Measurements from ENCODE around the gene AGFG1. TPM values are rescaled to one million over a fixed set of nuclear protein-coding genes. Genes with fewer than 3 reads are reported as not detected.
A peak's percentile ranks its signal among the peaks of the same experiment; 100 is the strongest.
"Not testable (repeated sequence)": the region's sequence is repeated elsewhere in the genome, so short reads cannot be mapped to it uniquely, and the experiment has no call there.

The AGFG1 gene
- total and polyA plus RNA-seq, 4 donors = 22.4 to 142 (median 74.5) TPM

DNA sequence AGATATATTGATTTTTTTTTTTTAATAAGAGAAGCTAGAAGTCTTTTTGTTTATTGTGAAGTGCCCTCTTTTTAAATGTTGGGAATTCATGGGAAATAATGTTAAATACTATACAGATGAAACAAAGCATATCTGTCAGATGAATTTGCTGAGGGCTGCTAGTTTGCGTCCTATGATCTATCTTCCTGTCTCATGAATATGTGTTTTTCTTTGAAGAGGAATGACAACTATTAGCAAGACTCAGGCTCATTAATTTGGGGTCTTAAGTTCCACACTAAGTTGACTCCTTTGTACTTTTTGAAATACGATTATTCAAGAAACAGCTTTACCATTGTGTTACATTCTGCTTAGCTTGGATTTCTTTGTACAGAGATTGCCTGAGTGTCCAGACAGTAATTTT, 57.9 kb downstream of the AGFG1 start:
- ATAC-seq (ENCODE audit: insufficient read depth, low FRiP score) = no peak
- Histone ChIP-seq H3K4me1 (ENCODE audit: control insufficient read depth in 5 of 5, insufficient read depth in 5 of 5, low read length in 5 of 5) (peaks cover 0 to 7% (median 0%) of the 10 kb centered on the region in 5 donors), H3K9ac (ENCODE audit: insufficient read depth in 1 of 2, low read length in 2 of 2) (no peak overlapping the region), H3K27me3 (ENCODE audit: control insufficient read depth in 3 of 3, insufficient read depth in 3 of 3, low read length in 2 of 3) (no peaks in the 10 kb centered on the region), H3K4me3 (no peak overlapping the region), H3K27ac (ENCODE audit: low read depth in 1 of 2, low read length in 1 of 2) (no peak overlapping the region), H3K9me3 (ENCODE audit: control insufficient read depth in 4 of 4, insufficient read depth in 3 of 4, low read length in 3 of 4) (no peaks in the 10 kb centered on the region), H3K36me3 (ENCODE audit: control insufficient read depth in 4 of 4, insufficient read depth in 4 of 4, low read length in 4 of 4) (peaks cover 5 to 23% (median 9%) of the 10 kb centered on the region in 4 donors)
- DNase-seq = no peak
- TF ChIP-seq, protein P1, sequence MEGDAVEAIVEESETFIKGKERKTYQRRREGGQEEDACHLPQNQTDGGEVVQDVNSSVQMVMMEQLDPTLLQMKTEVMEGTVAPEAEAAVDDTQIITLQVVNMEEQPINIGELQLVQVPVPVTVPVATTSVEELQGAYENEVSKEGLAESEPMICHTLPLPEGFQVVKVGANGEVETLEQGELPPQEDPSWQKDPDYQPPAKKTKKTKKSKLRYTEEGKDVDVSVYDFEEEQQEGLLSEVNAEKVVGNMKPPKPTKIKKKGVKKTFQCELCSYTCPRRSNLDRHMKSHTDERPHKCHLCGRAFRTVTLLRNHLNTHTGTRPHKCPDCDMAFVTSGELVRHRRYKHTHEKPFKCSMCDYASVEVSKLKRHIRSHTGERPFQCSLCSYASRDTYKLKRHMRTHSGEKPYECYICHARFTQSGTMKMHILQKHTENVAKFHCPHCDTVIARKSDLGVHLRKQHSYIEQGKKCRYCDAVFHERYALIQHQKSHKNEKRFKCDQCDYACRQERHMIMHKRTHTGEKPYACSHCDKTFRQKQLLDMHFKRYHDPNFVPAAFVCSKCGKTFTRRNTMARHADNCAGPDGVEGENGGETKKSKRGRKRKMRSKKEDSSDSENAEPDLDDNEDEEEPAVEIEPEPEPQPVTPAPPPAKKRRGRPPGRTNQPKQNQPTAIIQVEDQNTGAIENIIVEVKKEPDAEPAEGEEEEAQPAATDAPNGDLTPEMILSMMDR (IDR thresholded peaks at IDR 0.05; ENCODE audit: control extremely low read depth, extremely low read depth) = no peak
- WGBS, 2 donors = 98 to 99% methylated on average over 2 of the region's 2 CpGs

DNA sequence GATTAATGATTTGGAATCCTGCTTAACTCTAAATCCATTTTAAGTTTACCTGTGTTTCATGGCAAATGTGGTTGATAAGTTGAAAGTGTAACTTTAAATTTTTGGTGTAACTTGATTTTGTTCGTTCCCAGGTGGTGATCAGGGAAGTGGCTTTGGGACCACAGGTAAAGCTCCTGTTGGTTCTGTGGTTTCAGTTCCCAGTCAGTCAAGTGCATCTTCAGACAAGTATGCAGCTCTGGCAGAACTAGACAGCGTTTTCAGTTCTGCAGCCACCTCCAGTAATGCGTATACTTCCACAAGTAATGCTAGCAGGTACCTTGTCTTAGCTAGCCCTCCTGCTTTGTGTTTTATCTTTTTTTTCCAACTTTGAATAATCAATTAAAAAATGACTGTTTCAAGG, 62.8 kb downstream of the AGFG1 start:
- no peak for ATAC-seq (ENCODE audit: insufficient read depth, low FRiP score)
- Histone ChIP-seq H3K9me3 (ENCODE audit: control insufficient read depth in 4 of 4, insufficient read depth in 3 of 4, low read length in 3 of 4) (no peaks in the 10 kb centered on the region), H3K4me3 (no peak overlapping the region), H3K9ac (ENCODE audit: insufficient read depth in 1 of 2, low read length in 2 of 2) (no peak overlapping the region), H3K27ac (ENCODE audit: low read depth in 1 of 2, low read length in 1 of 2) (no peak overlapping the region), H3K27me3 (ENCODE audit: control insufficient read depth in 3 of 3, insufficient read depth in 3 of 3, low read length in 2 of 3) (no peaks in the 10 kb centered on the region), H3K4me1 (ENCODE audit: control insufficient read depth in 5 of 5, insufficient read depth in 5 of 5, low read length in 5 of 5) (no peaks in the 10 kb centered on the region), H3K36me3 (ENCODE audit: control insufficient read depth in 4 of 4, insufficient read depth in 4 of 4, low read length in 4 of 4) (peaks cover 8 to 42% (median 23%) of the 10 kb centered on the region in 4 donors)
- TF ChIP-seq, protein P1 (IDR thresholded peaks at IDR 0.05; ENCODE audit: control extremely low read depth, extremely low read depth) = no peak
- 86 to 92% methylated on average over 3 of the region's 3 CpGs for WGBS, 2 donors
- DNase-seq = no peak

DNA sequence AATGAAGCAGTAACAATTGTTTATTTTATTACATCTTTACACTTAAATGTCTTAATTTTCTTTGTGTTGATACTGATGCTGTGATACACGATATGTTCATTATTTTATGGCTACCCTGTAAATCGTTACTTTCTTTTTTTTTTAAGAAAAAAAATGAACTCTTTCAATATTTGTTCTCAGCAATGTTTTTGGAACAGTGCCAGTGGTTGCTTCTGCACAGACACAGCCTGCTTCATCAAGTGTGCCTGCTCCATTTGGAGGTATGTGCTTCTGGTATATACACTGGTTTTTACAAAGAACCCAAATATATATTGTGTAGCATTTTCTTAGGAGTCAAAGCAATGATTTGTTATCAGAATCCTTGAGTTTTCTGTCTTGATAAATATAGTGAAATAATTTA, 64.5 kb downstream of the AGFG1 start:
- peak in 2 of 3 donors; percentile 27 to 60 for DNase-seq
- no peaks in the 10 kb centered on the region for H3K27me3 ChIP-seq (ENCODE audit: control insufficient read depth in 3 of 3, insufficient read depth in 3 of 3, low read length in 2 of 3)
- H3K36me3 ChIP-seq (ENCODE audit: control insufficient read depth in 4 of 4, insufficient read depth in 4 of 4, low read length in 4 of 4) = peaks cover 11 to 40% (median 25%) of the 10 kb centered on the region in 4 donors
- H3K4me1 ChIP-seq (ENCODE audit: control insufficient read depth in 5 of 5, insufficient read depth in 5 of 5, low read length in 5 of 5) = no peaks in the 10 kb centered on the region
- ATAC-seq (ENCODE audit: insufficient read depth, low FRiP score) = no peak
- peaks cover 0 to 2% (median 0%) of the 10 kb centered on the region in 4 donors for H3K9me3 ChIP-seq (ENCODE audit: control insufficient read depth in 4 of 4, insufficient read depth in 3 of 4, low read length in 3 of 4)
- WGBS, 2 donors = 60 to 88% methylated on average over 2 of the region's 2 CpGs
- no peak overlapping the region for H3K4me3 ChIP-seq
- TF ChIP-seq, protein P1 (IDR thresholded peaks at IDR 0.05; ENCODE audit: control extremely low read depth, extremely low read depth) = no peak
- H3K9ac ChIP-seq (ENCODE audit: insufficient read depth in 1 of 2, low read length in 2 of 2) = no peak overlapping the region
- no peak overlapping the region for H3K27ac ChIP-seq (ENCODE audit: low read depth in 1 of 2, low read length in 1 of 2)

DNA sequence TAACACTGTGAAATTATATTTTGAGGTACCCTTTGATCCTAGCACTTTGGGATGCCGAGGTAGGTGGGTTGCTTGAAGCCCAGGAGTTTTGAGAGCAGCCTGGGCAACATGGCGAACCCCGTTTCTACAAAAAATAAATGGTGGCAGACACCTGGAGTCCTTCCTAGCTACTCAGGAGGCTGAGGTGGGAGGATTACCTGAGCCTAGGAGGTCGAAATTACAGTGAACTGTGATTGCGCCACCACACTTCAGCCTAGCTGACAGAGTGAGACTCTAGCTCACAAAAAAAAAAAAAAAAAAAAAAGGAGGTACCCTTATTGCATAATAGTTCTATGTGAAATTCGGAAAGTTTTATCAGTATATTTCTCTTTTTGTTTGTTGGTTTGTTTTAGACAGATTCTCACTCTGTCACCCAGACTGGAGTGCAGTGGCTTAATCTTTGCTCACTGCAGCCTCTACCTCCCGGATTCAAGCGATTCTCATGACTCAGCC, 67.6 kb downstream of the AGFG1 start:
- TF ChIP-seq, protein P1 (IDR thresholded peaks at IDR 0.05; ENCODE audit: control extremely low read depth, extremely low read depth) = no peak
- Histone ChIP-seq H3K9ac (ENCODE audit: insufficient read depth in 1 of 2, low read length in 2 of 2) (no peak overlapping the region), H3K4me3 (no peak overlapping the region), H3K27ac (ENCODE audit: low read depth in 1 of 2, low read length in 1 of 2) (no peak overlapping the region), H3K4me1 (ENCODE audit: control insufficient read depth in 5 of 5, insufficient read depth in 5 of 5, low read length in 5 of 5) (no peaks in the 10 kb centered on the region), H3K9me3 (ENCODE audit: control insufficient read depth in 4 of 4, insufficient read depth in 3 of 4, low read length in 3 of 4) (peaks cover 0 to 2% (median 0%) of the 10 kb centered on the region in 4 donors), H3K27me3 (ENCODE audit: control insufficient read depth in 3 of 3, insufficient read depth in 3 of 3, low read length in 2 of 3) (no peaks in the 10 kb centered on the region), H3K36me3 (ENCODE audit: control insufficient read depth in 4 of 4, insufficient read depth in 4 of 4, low read length in 4 of 4) (peaks cover 9 to 27% (median 17%) of the 10 kb centered on the region in 4 donors)
- no peak for DNase-seq
- ATAC-seq (ENCODE audit: insufficient read depth, low FRiP score) = no peak
- WGBS, 2 donors = 95 to 98% methylated on average over 8 of the region's 8 CpGs

DNA sequence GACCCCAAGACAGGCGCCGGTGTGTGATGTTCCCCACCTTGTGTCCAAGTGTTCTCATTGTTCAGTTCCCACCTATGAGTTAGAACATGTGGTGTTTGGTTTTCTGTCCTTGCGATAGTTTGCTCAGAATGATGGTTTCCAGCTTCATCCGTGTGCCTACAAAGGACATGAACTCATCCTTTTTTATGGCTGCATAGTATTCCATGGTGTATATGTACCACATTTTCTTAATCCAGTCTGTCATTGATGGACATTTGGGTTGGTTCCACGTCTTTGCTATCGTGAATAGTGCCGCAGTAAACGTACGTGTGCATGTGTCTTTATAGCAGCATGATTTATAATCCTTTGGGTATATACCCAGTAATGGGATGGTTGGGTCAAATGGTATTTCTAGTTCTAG, 68.4 kb downstream of the AGFG1 start:
- H3K36me3 ChIP-seq (ENCODE audit: control insufficient read depth in 4 of 4, insufficient read depth in 4 of 4, low read length in 4 of 4) = peaks cover 8 to 29% (median 17%) of the 10 kb centered on the region in 4 donors

More for the DNA sequence above, 68.4 kb downstream of the AGFG1 start:
- not testable (repeated sequence) for ATAC-seq (ENCODE audit: insufficient read depth, low FRiP score); H3K9ac ChIP-seq (ENCODE audit: insufficient read depth in 1 of 2, low read length in 2 of 2); H3K4me3 ChIP-seq; H3K9me3 ChIP-seq (ENCODE audit: control insufficient read depth in 4 of 4, insufficient read depth in 3 of 4, low read length in 3 of 4); H3K27me3 ChIP-seq (ENCODE audit: control insufficient read depth in 3 of 3, insufficient read depth in 3 of 3, low read length in 2 of 3); H3K4me1 ChIP-seq (ENCODE audit: control insufficient read depth in 5 of 5, insufficient read depth in 5 of 5, low read length in 5 of 5); DNase-seq; H3K27ac ChIP-seq (ENCODE audit: low read depth in 1 of 2, low read length in 1 of 2)
- WGBS, 2 donors = 95 to 98% methylated on average over 9 of the region's 9 CpGs

Measured in lung (tissue), 12 donors.